EH (cell line): Measurements from ENCODE around the gene CHST15.

Experiments used
- DNase-seq: peaks from one replicate; pipeline ENCODE4 v3.0.0-alpha.2; 2015; ENCODE audit warnings: low read depth

The CHST15 gene

GRCh38 chr10:124064676-124065075, 28.7 kb downstream of the CHST15 start:
- no peak for DNase-seq

- DNase-seq = peak; percentile 92
Observed at GRCh38 chr10:124063750-124064603, 29.4 kb downstream of the CHST15 start.

- DNase-seq = no peak
Observed at GRCh38 chr10:124062390-124062789, 31.0 kb downstream of the CHST15 start.

- DNase-seq = no peak
Observed at GRCh38 chr10:124061030-124061429, 32.4 kb downstream of the CHST15 start.

- DNase-seq = no peak
Observed at GRCh38 chr10:124060148-124060720, 33.2 kb downstream of the CHST15 start.

- no peak for DNase-seq
Observed at GRCh38 chr10:124059551-124059950, 33.8 kb downstream of the CHST15 start.

GRCh38 chr10:124058346-124059003, 34.9 kb downstream of the CHST15 start:
- DNase-seq = peak; percentile 31

GRCh38 chr10:124057601-124058000, 35.8 kb downstream of the CHST15 start:
- no peak for DNase-seq

- no peak for DNase-seq
Observed at GRCh38 chr10:124056337-124056980, 36.9 kb downstream of the CHST15 start.

GRCh38 chr10:124053971-124054370, 39.4 kb downstream of the CHST15 start:
- DNase-seq = peak; percentile 22

- DNase-seq = no peak
Observed at GRCh38 chr10:124052561-124052960, 40.8 kb downstream of the CHST15 start.

GRCh38 chr10:124050021-124051015, 43.1 kb downstream of the CHST15 start:
- no peak for DNase-seq

- DNase-seq = peak; percentile 24
Observed at GRCh38 chr10:124049484-124049883, 43.9 kb downstream of the CHST15 start.

- DNase-seq = no peak
Observed at GRCh38 chr10:124048371-124049290, 44.8 kb downstream of the CHST15 start.

- DNase-seq = no peak
Observed at GRCh38 chr10:124047427-124048152, 45.8 kb downstream of the CHST15 start.

- no peak for DNase-seq
Observed at GRCh38 chr10:124045801-124046355, 47.5 kb downstream of the CHST15 start.

GRCh38 chr10:124045276-124045675, 48.1 kb downstream of the CHST15 start:
- no peak for DNase-seq

- DNase-seq = no peak
Observed at GRCh38 chr10:124044143-124044862, 49.1 kb downstream of the CHST15 start.
